ENCODE results near the gene H1-8. TPM values are rescaled to one million over a fixed set of nuclear protein-coding genes. Genes with fewer than 3 reads are reported as not detected.

The H1-8 gene
- total and polyA plus RNA-seq, 9 of the 15 experiments (the other 6 are each of a cell fraction or from before 2014, with no cell fraction given), result not detected

DNA sequence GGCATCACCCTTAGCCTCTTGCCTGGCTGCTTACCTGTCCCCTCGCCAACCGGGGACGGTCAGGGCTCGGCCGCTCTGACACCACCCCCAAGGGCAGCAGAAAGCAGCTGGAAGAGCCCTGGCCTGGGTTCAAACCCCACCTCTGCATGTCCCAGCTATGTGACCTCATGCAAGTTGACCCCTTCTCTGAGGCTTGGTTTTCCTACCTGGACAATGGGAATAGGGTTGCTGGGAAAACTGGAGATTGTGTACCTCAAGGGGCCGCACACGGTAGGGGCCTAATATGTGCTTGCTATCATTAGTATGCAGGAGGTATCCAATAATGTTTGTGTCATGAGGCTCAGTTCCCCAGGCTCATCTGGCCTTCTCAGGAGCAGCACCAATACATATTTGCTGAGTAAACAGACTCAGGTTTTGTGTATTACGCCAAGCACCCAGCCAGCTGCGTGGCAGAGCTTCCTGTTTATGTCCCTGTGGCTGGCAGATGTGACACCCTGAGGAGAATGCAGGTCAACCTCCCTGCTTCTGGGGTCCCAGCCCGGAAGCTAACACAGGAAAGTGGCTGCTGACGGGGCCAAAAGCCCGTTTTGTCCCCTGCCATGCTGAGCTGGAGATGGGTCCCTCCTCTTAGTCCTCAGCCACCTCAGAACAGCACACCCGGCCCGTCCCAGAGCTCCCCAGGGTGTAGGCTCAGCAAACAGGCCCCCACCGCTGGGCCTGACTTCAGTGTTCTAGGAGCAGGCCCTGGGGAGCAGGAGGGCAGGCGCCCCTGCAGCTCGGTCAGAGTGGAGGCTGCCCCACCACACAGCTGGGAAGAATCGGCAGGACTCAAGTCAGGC is 33.8 kb downstream of the H1-8 start:
- no peak for DNase-seq (ENCODE audit: extremely low read depth in 1 of 4, low spot score in 3 of 4)
- Histone ChIP-seq H3K79me2 (ENCODE audit: control insufficient read depth, insufficient read depth, low read length) (no peaks in the 10 kb centered on the region), H3K4me3 (no peak overlapping the region), H3K27ac (ENCODE audit: extremely low read depth, low read depth, low read length) (no peak overlapping the region), H2AFZ (ENCODE audit: low read depth, low read length) (no peak overlapping the region), H3K36me3 (ENCODE audit: control insufficient read depth, insufficient read depth, low read length) (peaks cover 2% of the 10 kb centered on the region; the same call in 1 of the 3 replicates), H4K20me1 (replicated peaks; ENCODE audit: control insufficient read depth, insufficient read depth, low read length) (no peaks in the 10 kb centered on the region), H3K9ac (ENCODE audit: insufficient read depth in 1 of 2, low read depth in 2 of 2, low read length in 2 of 2) (no peak overlapping the region; a peak in 1 of 4 replicates), H3K27me3 (ENCODE audit: control insufficient read depth in 2 of 2, insufficient read depth in 2 of 2, low read length in 2 of 2) (no peaks in the 10 kb centered on the region), H3K4me2 (ENCODE audit: insufficient read depth, low read length) (no peak overlapping the region), H3K9me1 (ENCODE audit: control insufficient read depth, insufficient read depth, low read length) (no peaks in the 10 kb centered on the region), H3K9me3 (replicated peaks; ENCODE audit: control insufficient read depth, insufficient read depth, low read depth, low read length) (no peaks in the 10 kb centered on the region), H3K4me1 (replicated peaks in 1 of 2; ENCODE audit: control insufficient read depth in 2 of 2, insufficient read depth in 2 of 2, low read length in 2 of 2) (peaks cover 9 to 37% of the 10 kb centered on the region in 2 experiments; a peak in 4 of 5 replicates)
- in situ Hi-C loops (cut with MboI) (no loop called here), intact Hi-C loops (cut with micrococcal nuclease) (no loop called here)
- POLR2A ChIA-PET, result interaction anchor here (0.8 to 1.7 kb wide), 2 partner anchors 11 to 26 kb away, joined by 3 to 4 read pairs; no protein-coding TSS in a partner anchor
- 90% methylated on average over 8 of the region's 18 CpGs for WGBS (ENCODE audit: insufficient coverage, low coverage, missing lambda C conversion rate)
- no TSS peak for BruUV-seq (replicated peaks)
- FAIRE-seq, result no peak
- ATAC-seq, result no peak
- CTCF ChIA-PET (ENCODE audit: low intra/inter-chr PET ratio), result no interaction called here
- TF ChIP-seq HDAC2 (IDR thresholded peaks at IDR 0.05) (no peak), CREB1 (IDR thresholded peaks at IDR 0.05) (no peak), CREB1 (CRISPR knock-in tag; IDR thresholded peaks at IDR 0.05) (no peak), ZNF143 (CRISPR knock-in tag; IDR thresholded peaks at IDR 0.05) (no peak), CCNT2 (IDR thresholded peaks at IDR 0.05; ENCODE audit: borderline replicate concordance, extremely low read depth, insufficient read length, low read depth, low read length) (no peak), STAT5A (IDR thresholded peaks at IDR 0.05; ENCODE audit: borderline replicate concordance, low read length) (no peak), ZBTB49 (CRISPR knock-in tag; IDR thresholded peaks at IDR 0.05; ENCODE audit: borderline replicate concordance) (no peak), ZZZ3 (IDR thresholded peaks at IDR 0.05) (no peak), BACH1 (tag; IDR thresholded peaks at IDR 0.05) (no peak), RAD21 (CRISPR knock-in tag; conservative IDR thresholded peaks at IDR 0.05 in 1 of 2, IDR thresholded peaks at IDR 0.05 in 1 of 2) (no peak), EWSR1 (IDR thresholded peaks at IDR 0.05; ENCODE audit: borderline replicate concordance, low read depth, partially characterized antibody) (no peak), ZFX (CRISPR knock-in tag; IDR thresholded peaks at IDR 0.05) (no peak), ZNF146 (CRISPR knock-in tag; IDR thresholded peaks at IDR 0.05; ENCODE audit: unreplicated experiment) (no peak), MTF1 (CRISPR knock-in tag; IDR thresholded peaks at IDR 0.05; ENCODE audit: borderline replicate concordance) (no peak)
